COLO668 (cell line): ENCODE data around the gene VPS37C.
"Not testable (repeated sequence)": the region's sequence is repeated elsewhere in the genome, so short reads cannot be mapped to it uniquely, and the experiment has no call there.

Experiments used
- DNase-seq: peaks from one replicate; lab custom pipeline; 2025; ENCODE audit not compliant: unreplicated experiment; lab: John Stamatoyannopoulos, UW

VPS37C gene

DNA sequence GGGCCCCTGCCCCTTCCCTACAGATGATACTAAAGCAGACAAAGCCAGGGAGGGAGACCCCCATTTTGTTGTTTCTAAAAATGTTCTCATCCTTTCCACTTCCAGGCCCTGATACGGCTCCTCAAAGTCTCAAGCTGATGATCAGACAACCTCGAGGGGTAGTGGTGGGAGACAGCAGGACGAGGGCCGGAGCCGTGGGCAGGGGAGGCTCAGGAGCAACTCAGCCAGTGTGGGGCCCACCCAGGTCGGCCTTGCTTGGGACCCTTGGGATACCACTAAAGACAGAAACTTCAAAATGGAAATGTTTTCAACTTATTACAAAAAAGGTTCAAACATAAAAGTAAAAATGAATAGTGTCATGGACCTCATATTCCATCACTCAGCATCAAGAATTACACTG is 15.2 kb upstream of the VPS37C start:
- DNase-seq, result no peak

DNA sequence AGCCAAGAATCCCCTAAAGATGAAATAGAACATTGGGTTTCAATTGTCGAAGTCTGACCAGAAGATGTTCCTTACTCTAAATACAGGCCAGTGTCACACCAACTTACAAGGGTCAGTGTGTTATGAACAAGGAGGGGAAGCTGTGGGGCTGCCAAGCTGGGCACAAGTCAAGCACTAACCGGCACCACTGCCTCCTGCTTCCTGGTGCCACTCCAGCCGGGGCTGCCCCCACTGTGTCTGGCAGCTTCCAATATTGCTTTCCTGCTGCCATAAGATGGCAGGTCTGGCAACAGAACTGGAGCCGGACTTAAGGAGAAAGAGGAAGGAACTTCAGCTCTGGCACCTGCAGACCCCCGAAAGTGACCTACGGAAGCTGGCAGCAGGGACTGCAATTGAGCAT is 13.7 kb upstream of the VPS37C start:
- DNase-seq, result no peak

DNA sequence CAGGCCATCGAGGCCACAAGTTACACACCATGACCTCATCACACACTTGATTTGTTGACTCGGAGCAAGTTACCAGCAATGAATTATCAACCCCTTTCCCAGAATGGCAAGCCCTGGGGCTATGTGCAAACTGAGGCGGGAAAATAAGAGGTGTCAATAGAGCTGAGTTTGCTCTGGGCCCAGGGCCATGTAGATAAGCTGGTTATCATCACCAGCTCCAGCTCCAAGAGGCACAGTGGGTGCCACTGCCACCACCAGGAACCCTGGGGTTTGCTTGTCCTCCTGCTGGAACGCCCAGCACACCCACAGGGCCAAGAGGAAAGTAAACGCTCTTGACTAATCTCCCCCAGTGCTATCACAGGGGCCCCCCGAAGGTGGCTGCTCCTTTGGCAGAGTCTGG is 13.0 kb upstream of the VPS37C start:
- peak; percentile 42 for DNase-seq

DNA sequence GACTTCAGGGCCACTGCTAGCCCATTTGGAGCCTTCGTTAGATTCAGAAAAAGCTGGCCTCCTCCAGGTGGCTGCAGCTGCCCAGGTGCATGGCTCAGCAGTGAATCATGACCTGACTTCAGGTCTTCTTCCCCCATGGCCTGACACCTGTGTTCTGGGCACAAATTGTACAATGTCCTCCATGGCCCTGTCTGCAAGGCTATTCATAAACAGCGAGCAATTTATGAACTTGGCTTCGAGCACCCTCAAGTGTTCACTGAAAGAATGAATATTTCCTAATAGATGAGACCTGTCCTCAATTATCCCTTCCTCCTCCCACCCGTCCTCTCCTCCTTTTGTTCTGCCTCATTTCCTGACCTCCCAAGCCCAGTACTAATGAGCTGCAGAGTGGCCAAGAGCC is 12.2 kb upstream of the VPS37C start:
- peak; percentile 29 for DNase-seq

DNA sequence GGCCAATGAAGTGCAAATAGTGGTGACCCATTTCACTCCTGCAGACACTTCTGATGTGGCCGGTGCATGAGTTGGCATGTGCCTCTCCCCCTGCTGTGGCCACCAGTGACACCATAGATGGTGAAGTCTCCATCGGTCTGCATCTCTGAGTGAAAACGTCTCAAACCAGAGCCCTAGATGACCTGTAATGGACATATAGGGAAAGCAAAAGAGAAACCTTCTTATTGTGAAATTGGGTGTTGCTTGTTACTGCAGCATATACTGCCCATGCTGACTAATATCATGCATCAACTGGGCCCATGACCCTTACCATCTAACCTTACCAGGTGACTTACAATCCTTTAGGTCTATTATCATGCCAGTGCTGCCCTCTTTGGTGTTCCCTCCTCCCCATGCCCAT is 11.7 kb upstream of the VPS37C start:
- no peak for DNase-seq

DNA sequence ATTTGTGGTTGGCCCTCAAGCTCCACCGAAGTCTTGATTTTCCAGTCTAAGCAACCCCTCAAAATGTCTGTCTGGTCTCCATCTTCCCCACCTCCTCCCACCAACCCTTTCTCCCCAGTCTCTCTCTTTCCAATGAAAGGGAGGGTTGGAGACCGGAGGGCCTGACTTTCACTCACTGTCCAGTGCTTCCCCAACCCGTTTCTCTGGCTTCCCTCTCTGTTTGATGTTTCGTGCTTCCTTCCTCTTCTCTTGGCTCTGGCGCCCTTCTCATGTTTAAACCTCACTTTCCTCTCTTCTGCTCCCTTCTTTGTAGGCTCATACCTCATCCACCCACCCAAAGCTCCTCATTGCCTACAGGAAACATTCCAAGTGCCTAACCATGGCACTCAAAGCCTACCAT is 11.1 kb upstream of the VPS37C start:
- DNase-seq, result no peak

DNA sequence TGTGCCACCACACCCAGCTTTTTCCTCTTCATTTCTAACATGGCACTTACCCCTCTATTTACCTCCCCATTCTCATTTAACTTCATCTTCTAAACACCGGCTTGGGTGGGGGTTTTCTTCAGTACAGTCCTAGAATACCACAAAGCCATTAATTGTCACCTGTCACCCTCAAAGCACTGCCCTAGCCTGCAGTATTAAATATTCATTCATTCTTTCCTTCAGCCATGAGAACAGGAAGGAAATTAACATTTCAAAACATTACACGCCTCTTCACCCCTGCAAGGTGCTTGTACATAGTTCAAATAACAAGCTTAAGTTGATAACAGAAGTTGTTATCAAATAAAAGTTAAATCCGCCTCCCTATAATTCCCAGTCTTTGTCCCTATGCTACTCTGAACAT is 10.7 kb upstream of the VPS37C start:
- DNase-seq, result no peak

DNA sequence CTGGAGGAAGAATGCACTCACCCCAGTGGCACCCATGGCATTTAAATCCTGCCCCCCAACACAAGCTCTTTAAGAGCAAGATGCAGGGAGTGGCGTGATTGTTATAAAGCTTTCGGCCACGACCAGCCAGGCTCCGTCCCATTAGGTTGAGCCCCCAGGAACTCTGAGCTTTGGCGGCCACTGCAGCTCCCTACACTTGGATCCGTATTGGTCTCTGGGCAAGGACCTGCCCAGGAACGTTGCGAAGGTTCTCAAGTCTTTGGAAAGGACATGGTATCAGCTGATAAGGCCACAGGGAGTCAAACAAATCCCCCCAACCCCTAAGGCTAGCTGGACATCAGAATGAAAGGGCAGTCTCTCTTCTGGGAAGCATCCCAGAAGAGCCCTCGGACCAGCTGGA is 9.3 kb upstream of the VPS37C start:
- DNase-seq, result no peak

DNA sequence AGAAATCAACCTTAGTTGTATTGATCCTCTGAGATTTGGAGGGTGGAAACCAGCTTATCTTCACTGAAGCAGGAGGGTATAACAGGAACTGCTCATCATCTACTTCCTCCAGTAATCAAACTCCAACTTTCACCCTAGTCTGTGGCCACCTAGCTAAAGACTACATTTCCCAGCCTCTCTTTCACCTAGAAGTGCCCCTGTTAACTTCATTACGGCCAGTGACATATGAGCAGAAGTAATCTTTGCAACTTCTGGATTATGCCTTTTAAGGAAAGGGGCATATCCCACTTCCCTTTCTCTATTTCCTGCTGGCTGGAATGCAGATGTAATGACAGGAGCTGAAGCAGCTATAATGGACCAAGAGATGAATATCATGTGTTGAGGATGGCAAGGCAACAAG is 7.6 kb upstream of the VPS37C start:
- no peak for DNase-seq

DNA sequence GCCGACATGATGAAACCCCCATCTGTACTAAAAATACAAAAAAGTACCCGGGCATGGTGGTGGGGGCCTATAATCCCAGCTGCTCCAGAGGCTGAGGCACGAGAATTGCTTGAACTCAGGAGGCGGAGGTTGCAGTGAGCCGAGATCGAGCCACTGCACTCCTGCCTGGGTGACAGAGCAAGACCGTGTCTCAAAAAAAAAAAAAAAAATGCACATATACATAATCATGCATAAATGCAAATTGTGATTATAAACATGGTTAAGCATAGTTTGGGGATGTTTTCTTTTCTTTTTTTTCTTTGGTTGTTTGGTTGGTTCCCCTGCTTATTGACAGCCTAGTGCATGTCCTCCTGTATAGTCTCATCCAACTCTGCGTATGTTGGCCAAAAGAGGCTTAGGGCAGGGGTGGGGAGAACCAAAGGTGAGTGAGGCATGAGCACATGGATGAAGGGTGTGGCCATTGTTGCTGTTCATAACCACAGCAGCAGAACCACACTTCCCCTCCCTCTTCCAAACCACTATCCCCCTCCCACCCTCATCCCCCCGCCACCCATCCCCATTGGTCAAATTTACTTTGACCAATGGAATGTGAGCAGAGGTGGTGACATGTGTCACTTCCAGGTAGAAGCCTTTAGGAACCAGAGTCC is 6.9 kb upstream of the VPS37C start:
- DNase-seq, result no peak

DNA sequence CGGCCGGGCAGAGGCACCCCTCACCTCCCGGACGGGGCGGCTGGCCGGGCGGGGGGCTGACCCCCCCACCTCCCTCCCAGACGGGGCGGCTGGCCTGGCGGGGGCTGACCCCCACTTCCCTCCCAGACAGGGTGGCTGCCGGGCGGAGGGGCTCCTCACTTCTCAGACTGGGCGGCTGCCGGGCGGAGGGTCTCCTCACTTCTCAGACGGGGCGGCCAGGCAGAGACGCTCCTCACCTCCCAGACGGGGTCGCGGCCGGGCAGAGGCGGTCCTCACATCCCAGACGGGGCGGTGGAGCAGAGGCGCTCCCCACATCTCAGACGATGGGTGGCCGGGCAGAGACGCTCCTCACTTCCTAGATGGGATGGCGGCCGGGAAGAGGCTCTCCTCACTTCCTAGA is 5.1 kb upstream of the VPS37C start:
- not testable (repeated sequence) for DNase-seq

DNA sequence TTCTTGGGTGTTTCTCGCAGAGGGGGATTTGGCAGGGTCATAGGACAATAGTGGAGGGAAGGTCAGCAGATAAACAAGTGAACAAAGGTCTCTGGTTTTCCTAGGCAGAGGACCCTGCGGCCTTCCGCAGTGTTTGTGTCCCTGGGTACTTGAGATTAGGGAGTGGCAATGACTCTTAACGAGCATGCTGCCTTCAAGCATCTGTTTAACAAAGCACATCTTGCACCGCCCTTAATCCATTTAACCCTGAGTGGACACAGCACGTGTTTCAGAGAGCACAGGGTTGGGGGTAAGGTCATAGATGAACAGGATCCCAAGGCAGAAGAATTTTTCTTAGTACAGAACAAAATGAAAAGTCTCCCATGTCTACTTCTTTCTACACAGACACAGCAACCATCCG is 4.6 kb upstream of the VPS37C start:
- DNase-seq, result not testable (repeated sequence)

DNA sequence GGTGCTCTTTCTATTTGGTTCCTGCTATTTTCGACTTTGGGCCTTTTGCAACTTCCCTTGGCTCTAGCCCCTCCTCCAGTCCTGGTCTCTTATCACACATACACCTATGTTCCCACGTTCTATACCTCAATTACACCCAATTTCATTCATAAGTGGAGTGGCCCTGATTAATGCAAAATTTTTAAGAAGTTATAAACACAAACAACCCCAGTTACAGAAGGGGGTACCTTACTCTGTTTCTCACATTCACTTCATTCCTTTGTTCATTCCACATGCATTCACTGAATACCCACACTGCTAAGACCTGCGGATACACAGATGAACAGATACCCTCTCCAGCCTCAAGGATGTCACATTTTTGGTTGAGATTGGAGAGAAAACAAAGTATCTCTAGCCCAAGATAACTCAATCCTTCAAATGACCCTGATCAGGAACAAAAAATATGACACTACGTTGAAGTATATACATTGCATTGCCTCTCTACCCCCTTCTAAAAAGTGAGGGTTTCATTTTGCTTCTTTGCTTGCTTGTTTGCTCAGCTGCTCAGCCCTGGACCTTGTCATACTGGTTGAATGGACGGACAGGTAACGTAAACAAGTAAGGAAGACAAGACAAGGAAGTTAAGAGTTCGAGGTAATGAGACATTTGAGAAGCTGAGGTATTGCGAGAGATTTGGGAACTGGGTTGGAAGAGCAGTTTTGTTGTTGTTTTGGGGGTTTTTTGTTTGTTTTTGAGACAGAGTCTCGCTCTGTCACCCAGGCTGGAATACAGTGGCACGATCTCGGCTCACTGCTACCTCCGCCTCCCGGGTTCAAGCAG is 3.6 kb upstream of the VPS37C start:
- DNase-seq, result peak; percentile 73

DNA sequence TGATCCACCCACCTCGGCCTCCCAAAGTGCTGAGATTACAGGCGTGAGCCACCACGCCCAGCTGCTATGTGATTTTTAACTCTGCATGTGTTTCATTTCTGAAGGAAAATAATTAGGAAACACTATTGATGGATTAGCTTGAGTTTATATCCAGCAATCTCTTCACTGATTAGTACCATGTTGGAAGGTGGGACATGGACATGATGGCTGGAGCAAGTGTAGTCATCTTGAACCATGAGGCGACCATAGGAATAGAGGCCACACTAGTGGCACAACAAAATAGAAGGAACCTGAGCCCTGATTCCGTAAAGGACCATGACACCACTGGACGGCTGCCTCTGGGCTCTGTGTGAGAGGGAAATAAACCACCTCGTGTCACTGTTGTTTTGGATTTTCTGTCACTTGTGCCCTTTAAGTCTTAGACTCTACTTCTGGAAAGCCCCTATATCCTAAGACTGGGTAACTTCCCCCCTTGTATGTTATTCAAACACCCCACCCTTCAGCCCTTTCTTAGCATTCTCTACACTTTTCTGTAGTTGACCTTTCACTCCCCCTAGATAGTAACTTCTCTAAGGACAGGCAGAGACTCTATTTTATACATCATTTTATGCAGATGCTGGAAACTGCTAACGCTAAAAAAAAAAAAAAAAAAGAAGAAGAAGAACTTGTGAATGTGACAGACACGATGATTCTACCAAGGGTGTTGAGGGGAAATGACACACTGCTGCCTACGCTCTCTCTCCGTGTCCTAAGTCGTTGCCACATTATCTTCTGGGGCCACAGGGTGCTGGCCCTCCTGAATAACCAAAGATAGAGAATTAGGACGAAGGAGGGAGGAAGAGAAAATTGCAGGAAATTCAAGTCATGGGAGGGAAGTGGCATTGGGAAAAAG is 2.7 kb upstream of the VPS37C start:
- no peak for DNase-seq

DNA sequence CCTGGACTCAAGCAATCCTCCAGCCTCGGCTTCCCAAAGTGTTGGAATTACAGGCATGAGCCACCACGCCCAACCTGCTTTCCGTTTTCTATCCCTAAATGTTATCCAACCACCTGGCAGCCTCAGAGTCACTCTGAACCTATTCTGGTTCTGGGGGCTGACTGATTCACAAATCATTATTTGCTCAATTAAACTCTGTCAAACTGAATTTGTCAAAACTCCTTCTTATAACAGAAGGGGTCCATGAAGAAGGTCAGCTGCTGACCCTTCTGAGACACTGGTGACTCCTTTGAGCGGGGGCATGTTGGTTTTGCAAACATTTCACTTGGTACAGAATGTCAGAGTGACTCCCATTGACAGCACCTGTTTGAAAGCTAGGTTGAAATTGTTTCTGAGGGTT is 1.8 kb upstream of the VPS37C start:
- DNase-seq, result no peak

DNA sequence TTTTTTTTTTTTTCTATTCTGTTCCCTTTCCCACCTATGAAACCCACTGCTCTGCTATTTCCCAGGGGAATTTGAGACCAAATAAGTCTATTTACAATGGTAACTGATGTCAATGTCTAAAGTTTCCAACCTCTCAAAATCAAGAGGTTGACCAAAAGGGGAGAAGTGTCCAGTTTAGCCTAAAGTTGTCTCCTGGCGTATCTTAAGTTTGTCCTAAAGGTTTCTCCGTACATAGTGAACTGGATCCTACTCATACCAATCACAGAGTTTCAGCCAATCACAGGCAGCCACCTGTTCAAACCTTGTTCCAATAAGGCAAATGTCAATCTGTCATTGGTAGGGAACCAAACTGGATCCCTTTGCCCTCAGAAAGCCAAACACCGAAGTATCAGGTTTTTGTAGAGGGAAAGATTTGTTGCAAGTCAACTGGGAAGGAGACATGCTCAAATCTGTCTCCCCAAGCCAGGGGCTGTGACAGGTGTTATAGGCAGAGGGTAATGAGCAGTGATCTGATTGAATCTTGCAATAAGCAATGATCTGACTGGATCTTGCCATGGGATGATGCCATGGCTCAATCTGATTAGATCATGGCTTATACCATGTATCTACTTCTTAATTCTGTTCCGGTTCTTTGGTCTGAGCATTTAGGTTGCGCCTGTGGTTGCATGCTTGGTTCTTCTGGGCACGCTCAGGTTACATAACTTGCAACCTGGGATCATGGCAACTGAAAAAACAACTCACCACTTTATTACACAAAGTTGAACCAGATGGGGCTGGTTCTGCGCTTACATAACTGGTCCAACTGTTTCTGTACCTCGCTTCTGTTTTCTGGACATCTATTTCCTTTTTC is 1.1 kb upstream of the VPS37C start:
- peak; percentile 22 for DNase-seq

DNA sequence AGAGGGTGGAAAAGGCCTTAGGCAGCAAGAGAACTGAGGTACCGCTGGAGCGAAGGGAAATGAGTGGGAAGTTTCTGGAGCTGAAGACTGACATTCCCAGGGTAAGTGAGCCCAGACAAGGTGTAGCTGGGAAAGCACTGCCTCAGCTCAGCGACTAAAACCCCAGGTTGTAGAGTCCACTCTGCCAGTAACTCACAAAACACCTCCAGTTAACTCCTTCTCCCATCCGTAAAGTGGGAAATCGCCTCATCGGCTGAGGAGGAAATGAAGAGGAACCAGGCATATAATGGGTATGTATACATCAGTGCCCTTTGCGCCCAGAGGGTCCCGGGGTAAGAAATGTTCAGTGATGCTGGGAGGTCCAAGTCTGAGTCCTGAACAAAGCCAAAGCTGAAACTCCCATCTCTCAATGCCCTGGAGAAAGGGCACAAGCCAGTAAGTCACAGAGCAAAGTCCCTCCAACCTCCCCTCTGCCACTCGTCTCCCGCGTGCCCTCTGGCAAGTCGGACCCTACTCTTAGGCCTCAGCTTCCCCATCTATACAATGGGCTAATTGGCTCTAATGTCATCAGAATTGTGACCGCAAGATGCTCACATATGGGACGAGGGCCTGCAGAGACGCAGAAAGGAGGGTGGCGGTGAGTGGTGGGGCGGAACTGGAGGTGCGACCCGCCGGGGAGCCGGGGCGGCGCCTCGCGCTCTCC is 588 bp downstream of the VPS37C start:
- DNase-seq, result peak; percentile 39

DNA sequence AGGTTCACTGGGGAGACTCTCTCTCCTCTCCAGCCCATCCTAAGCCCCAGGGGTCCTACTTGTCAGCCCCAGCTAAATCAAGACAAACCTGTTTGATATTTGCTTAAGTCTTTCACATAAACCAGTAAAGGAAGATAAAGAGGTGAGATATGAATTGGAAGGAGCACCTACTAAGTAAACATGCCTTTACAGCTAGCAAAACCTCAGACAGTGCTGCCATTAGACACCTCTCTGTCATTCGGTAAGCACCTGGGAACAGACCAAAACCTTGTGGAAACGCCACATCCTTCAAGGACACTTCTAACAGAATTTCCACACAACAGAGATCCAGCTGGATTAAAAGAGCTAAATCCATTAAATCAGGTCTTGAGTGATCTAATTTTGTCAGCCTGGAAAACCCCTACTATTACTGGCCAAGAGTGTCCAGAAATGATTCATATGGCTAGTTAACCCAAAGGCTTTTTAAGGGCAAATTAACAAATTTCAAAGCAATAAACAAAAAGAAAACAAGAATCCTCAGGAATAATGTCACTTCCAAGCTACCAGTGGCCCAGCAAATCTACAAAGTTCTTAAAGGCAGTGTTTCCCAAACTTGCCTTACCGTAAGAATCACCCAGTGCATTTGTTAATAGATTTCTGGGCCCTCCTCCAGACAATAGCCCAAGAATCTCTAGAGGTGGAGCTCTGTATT is 2.4 kb downstream of the VPS37C start:
- peak; percentile 16 for DNase-seq

DNA sequence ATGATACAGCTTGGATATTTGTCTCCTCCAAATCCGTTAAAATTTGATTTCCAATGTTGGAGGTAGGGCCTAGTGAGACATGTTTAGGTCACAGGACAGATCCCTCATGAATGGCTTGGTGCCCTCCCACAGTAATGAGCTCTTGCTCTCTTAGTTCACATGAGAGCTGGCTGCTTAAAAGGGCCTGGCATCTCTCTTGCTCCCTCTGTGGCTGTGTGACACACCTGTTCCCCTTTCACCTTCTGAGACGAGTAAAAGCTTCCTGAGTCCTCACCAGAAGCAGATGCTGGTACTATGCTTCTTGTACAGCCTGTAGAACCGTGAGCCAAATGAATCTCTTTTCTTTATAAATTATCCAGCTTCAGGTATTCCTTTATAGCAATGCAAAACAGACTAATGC is 3.5 kb downstream of the VPS37C start:
- no peak for DNase-seq

DNA sequence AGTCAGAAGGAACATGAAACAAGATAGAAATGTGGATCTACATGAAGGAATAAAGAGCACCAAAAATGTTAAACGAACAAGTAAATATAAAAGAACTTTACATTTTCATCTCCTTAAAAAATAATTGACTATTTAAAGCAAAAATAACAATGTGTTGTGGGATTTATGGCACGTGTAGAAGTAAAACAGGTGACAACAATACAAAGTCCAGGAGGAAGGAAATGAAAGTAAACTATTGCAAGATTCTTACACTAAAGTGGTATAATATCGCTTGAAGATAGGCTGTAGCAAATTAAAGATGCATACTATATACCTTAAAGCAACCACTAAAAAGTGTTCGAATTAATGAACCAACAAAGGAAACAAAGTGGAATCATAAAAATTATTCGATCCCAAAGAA is 5.5 kb downstream of the VPS37C start:
- DNase-seq, result no peak
